Measurements from ENCODE around the gene TMEM80.

GRCh38 chr11:719214-720016, 23.8 kb downstream of the TMEM80 start:
- TF ChIP-seq CTCF (conservative IDR thresholded peaks at IDR 0.05; ENCODE audit: low read depth, low read length) = no peak
- no peak for TF ChIP-seq EZH2 (IDR thresholded peaks at IDR 0.05; ENCODE audit: low read length, unreplicated experiment)
- TF ChIP-seq EZH2phosphoT487 (IDR thresholded peaks at IDR 0.05; ENCODE audit: borderline replicate concordance, low read length) = no peak

Data from PC-3 (cell line).